DOHH2 (cell line): Measurements from ENCODE around the gene GARNL3.

Experiments used
- H3F3A ChIP-seq: fragments of 200-600 bp; sonication (generic), shearing (Covaris generic); 2 replicates; pipeline ENCODE4 v1.6.0; 2016; ENCODE audit warnings: antibody characterized with exemption, mild to moderate bottlenecking; ENCODE audit not compliant: control insufficient read depth, insufficient read depth
- H3K27ac ChIP-seq: fragments of 200-600 bp; sonication (generic); 2 replicates; pipeline ENCODE4 v1.5.1; 2014; ENCODE audit warnings: low read depth, mild to moderate bottlenecking, low read length, moderate library complexity
- H3K27me3 ChIP-seq: fragments of 200-600 bp; sonication (generic); 2 replicates; pipeline ENCODE4 v1.6.1; 2014; ENCODE audit warnings: mild to moderate bottlenecking, low read length, mixed read lengths; ENCODE audit not compliant: control insufficient read depth
- H3K36me3 ChIP-seq: fragments of 200-600 bp; sonication (generic); 2 replicates; pipeline ENCODE4 v1.6.1; 2014; ENCODE audit warnings: mild to moderate bottlenecking, low read length, moderate library complexity, mixed read lengths; ENCODE audit not compliant: control insufficient read depth
- H3K4me1 ChIP-seq: fragments of 200-600 bp; sonication (generic); 2 replicates; pipeline ENCODE4 v1.6.1; 2014; ENCODE audit warnings: mild to moderate bottlenecking, low read length, mixed read lengths; ENCODE audit not compliant: control insufficient read depth
- H3K4me2 ChIP-seq: fragments of 200-600 bp; sonication (generic); 2 replicates; pipeline ENCODE4 v1.6.0; 2014; ENCODE audit warnings: mild to moderate bottlenecking, low read length, moderate library complexity
- H3K4me3 ChIP-seq: fragments of 200-600 bp; sonication (generic); 2 replicates; pipeline ENCODE4 v1.5.1; 2014; ENCODE audit warnings: mild to moderate bottlenecking, low read length, mixed read lengths
- H3K79me2 ChIP-seq: fragments of 200-600 bp; sonication (generic); 2 replicates; pipeline ENCODE4 v1.6.1; 2014; ENCODE audit warnings: mild to moderate bottlenecking, low read length, mixed read lengths; ENCODE audit not compliant: control insufficient read depth
- H3K9me2 ChIP-seq: fragments of 200-600 bp; sonication (generic); replicated peaks from 2 replicates; pipeline ENCODE4 v1.6.1; 2014; ENCODE audit warnings: mild to moderate bottlenecking, low read length, mixed read lengths; ENCODE audit not compliant: control insufficient read depth
- H3K9me3 ChIP-seq: fragments of 200-600 bp; sonication (generic); 2 replicates; pipeline ENCODE4 v1.6.1; 2014; ENCODE audit warnings: antibody characterized with exemption, low read length, mixed read lengths; ENCODE audit not compliant: control insufficient read depth, insufficient read depth
- H4K20me1 ChIP-seq: fragments of 200-600 bp; sonication (generic); 2 replicates; pipeline ENCODE4 v1.6.0; 2014; ENCODE audit warnings: low read depth, mild to moderate bottlenecking, antibody characterized with exemption, low read length, moderate library complexity; ENCODE audit not compliant: control insufficient read depth, insufficient read depth
- CTCF ChIP-seq: fragments of 200-600 bp; sonication (generic); IDR thresholded peaks from one replicate; pipeline ENCODE4 v1.5.1; 2014; ENCODE audit warnings: antibody characterized with exemption, mild to moderate bottlenecking, low read depth, low read length; ENCODE audit not compliant: poor library complexity, severe bottlenecking
- EZH2phosphoT487 ChIP-seq: fragments of 200-600 bp; sonication (generic); IDR thresholded peaks from 2 replicates; pipeline ENCODE4 v1.6.1; 2017; ENCODE audit warnings: borderline replicate concordance, mild to moderate bottlenecking, antibody characterized with exemption, low read length, moderate library complexity, mixed read lengths

The GARNL3 gene

GRCh38 chr9:127403507-127404192 lies 139.1 kb downstream of the GARNL3 start:
- H3K9me3 ChIP-seq, result no peaks in the 10 kb centered on the region
- no peaks in the 10 kb centered on the region for H3K9me2 ChIP-seq
- no peak overlapping the region for H3K4me3 ChIP-seq
- TF ChIP-seq EZH2phosphoT487, result no peak
- TF ChIP-seq CTCF, result no peak
- no peaks in the 10 kb centered on the region for H3K27me3 ChIP-seq
- H4K20me1 ChIP-seq, result no peaks in the 10 kb centered on the region
- H3K27ac ChIP-seq, result no peak overlapping the region
- peaks cover 3% of the 10 kb centered on the region; the same call in 1 of the 2 replicates for H3K79me2 ChIP-seq
- H3F3A ChIP-seq, result no peaks in the 10 kb centered on the region
- no peak overlapping the region for H3K4me2 ChIP-seq
- no peaks in the 10 kb centered on the region for H3K36me3 ChIP-seq
- no peaks in the 10 kb centered on the region for H3K4me1 ChIP-seq

DNA sequence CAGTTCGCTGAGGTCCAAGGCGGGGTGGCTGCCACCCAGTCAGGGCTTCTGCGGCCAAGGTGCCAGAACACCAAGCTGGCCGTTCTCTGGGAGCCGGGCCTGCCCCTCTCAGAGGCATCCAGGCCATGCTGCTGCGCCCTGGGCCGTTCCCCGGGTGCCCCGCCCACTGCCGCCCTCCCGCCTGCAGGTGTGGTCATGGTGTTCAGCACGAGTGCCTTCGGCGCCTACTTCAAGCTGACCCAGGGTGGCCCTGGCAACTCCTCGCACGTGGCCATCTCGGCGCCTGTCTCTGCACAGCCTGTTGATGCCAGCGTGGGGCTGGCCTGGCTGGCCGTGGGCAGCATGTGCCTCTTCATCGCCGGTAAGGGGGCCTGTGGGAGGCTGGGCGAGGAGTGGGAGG lies 140.1 kb downstream of the GARNL3 start:
- Histone ChIP-seq H3F3A (no peaks in the 10 kb centered on the region), H3K27ac (no peak overlapping the region), H3K4me1 (no peaks in the 10 kb centered on the region)

DNA sequence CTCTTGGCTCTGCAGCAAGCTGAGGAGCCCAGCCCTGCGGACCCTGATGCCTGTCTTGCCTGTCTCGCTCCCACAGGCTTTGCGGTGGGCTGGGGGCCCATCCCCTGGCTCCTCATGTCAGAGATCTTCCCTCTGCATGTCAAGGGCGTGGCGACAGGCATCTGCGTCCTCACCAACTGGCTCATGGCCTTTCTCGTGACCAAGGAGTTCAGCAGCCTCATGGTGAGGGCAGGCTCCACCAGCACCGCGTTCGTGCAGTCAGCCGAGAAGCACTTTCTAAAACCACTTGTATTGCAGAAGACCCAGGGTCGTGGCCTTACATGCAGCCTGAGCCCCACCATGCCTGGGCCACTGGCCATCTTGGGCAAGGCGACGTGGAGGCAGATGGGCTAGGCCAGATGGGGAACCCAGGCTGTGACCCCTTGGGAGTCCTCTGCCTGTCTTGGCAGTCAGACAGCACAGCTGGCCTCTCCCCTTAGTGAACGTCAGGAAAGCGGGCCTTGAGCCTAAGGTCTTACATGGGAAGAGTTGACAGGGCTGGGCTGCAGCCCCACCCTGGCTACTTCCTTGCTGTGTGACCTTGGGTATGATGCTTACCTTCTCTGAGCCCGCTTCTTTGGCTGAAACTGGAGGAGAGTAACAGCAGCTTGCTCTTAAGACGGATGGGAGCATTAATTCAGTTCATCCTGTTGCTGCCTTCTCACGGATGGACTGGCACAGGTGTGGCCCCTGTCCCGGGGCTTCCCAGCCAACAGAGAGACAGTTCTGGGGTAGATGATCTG lies 141.0 kb downstream of the GARNL3 start:
- H3K9me2 ChIP-seq, result no peaks in the 10 kb centered on the region
- no peaks in the 10 kb centered on the region for H3K4me1 ChIP-seq
- TF ChIP-seq EZH2phosphoT487 (no peak), CTCF (no peak)
- no peak overlapping the region for H3K4me3 ChIP-seq
- no peak overlapping the region for H3K27ac ChIP-seq
- no peaks in the 10 kb centered on the region for H3K36me3 ChIP-seq
- H3K79me2 ChIP-seq, result no peaks in the 10 kb centered on the region
- H3K27me3 ChIP-seq, result no peaks in the 10 kb centered on the region
- H4K20me1 ChIP-seq, result no peaks in the 10 kb centered on the region
- no peak overlapping the region for H3K4me2 ChIP-seq
- H3F3A ChIP-seq, result no peaks in the 10 kb centered on the region
- no peaks in the 10 kb centered on the region for H3K9me3 ChIP-seq

More for the DNA sequence above, 140.1 kb downstream of the GARNL3 start:
- H3K27me3 ChIP-seq, result no peaks in the 10 kb centered on the region
- no peak overlapping the region for H3K4me3 ChIP-seq
- no peaks in the 10 kb centered on the region for H3K9me2 ChIP-seq
- no peak for TF ChIP-seq CTCF
- TF ChIP-seq EZH2phosphoT487, result no peak
- no peaks in the 10 kb centered on the region for H4K20me1 ChIP-seq
- no peaks in the 10 kb centered on the region for H3K79me2 ChIP-seq
- H3K4me2 ChIP-seq, result no peak overlapping the region
- no peaks in the 10 kb centered on the region for H3K9me3 ChIP-seq
- no peaks in the 10 kb centered on the region for H3K36me3 ChIP-seq
